ENCODE data around the gene NT5DC2.

NT5DC2 gene

DNA sequence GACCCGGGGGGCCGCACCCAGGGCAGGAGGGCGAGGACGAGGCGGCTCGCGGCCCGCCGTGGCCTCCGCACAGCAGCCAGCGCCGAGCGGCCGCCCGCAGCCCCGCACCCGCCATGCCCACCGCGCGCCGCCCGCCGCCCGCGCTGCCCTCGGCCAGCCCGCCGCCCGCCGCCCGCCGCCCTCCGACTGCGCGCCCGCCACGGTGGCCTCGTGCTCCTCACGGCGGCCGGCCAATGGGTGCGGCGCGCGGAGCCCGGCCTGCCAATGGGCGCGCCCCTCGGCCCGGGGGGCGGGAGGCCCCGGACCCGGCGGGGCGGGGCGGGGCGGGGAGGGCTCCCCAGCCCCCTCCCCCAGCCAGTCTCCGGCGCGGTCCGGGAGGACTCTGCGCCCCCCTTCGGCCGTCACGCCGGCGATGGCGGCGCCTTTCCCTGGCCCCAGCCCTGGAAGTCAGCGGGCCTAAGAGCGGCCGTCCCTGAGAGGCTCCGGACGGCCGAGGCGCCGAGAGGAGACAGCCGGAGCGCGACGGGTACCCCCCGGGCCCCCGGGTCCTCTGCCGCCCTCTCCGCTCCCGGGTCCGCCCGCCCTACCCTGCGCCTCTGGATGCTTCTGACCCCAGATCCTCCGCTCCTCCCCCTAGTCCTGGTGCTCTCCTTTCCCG is at the start of gene NT5DC2:
Gene NT5DC2 (minus strand): TSS at position 235 of the 658 bp plus-strand sequence. CDS start 120 bp downstream, at position 115.
- ATAC-seq (peak; percentile 56), DNase-seq (peak; percentile 81)

DNA sequence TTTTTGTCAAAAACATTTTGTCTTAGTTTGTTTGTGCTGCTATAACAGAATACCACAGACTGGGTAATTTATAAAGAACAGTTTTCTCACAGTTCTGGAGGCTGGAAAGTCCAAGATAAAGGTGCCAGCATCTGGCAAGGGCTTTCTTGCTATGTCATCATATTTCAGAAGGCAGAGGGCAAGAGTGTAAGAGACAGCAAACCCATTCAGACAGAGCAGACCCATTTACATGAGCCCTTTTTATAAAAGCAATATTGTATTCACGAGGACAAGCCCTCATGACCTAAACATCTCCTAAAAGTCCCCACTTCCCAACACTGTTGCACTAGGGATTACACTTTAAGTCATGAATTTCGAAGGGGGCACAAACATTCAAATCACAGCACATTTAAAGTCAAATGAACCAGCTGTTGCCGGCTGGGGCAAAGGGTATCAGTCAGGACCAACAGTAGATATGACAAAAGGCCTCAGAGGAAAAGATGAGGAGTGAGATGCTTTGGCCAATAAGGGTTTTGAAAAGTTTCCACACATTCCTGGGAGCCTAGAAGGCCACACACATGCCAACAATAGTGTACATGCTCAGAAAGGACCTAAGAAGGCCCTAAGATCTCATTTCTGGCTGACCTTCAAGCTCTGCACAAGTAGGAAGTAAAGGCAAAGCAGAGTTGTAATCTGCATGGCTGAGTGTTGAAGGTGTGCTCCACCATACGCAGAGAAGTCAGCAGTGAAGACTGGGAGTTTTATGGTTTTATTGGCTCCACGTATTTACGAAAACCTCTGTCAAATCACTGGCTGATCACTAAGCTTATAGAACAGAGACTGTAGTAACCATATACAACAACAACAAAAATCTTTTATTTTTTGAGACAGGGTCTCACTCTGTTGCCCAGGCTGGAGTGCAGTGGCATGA is 40.7 kb upstream of the NT5DC2 start:
- DNase-seq (no peak), ATAC-seq (no peak)

DNA sequence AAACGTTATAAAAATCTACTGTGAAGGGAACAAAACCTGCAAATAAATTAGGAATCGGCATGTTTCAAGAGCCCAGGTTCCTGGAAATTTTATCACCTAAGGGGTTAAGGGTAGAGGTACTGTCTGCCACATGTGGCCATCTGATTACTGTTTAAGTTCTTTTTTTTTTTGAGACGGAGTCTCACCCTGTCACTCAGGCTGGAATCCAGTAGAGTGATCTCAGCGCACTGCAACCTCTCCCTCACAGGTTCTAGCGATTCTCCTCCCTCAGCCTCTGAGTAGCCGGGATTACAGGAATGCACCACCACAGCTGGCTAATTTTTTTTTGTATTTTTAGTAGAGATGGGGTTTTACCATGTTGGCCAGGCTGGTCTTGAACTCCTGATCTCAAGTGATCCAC is 38.6 kb upstream of the NT5DC2 start:
- DNase-seq (no peak), ATAC-seq (no peak)

DNA sequence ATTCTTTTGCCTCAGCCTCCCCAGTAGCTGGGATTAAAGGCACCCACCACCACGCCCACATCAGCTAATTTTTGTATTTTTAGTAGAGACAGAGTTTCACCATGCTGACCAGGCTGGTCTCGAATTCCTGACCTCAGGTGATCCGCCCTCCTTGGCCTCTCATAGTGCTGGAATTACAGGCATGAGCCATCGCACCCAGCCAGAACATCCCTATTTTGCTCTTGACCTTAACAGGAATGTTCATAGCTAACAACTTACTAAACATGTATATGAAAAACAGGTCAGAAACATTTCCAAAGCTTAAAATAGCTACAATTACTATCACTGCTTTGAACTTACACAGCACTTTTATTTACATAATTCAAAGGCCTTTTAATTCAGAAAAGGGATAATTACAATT is 36.4 kb upstream of the NT5DC2 start:
- ATAC-seq (no peak), DNase-seq (no peak)

DNA sequence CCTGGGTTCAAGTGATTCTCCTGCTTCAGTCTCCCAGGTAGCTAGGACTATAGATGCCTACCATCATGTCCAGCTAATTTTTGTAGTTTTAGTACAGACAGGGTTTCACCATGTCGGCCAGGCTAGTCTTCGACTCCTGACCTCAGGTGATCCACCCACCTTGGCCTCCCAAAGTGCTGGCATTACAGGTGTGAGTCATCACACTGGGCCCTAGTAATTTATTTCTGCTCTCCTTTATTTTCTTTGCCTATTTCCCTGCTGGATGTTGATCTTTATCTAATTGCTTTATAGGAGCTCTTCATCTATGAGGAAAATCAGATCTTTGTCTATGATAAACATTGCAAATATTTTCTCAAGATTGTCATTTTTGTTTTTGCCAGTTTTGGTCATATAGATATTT is 34.4 kb upstream of the NT5DC2 start:
- DNase-seq (no peak), ATAC-seq (no peak)

DNA sequence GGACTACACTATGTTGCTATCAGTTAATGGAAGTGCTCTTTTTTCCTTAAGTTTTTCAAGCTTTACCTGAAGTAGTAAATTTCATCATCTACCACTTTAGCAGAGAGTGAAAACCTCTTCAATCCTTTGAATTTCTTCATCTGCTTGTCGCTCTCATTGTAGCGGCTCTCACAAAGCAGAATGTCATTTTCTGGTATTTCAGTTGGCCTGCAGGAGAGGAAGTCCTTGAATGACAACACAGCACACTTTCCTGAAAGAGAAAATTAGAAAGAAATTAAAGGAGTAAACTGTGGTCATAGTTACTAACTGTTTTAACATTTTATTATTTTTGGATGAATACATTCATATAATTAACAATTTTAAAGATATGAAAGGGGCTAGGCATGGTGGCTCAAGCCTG is 30.3 kb upstream of the NT5DC2 start:
- DNase-seq: no peak
- ATAC-seq: no peak

- DNase-seq: no peak
- ATAC-seq: no peak
Observed at GRCh38 chr3:52561028-52561747, 27.5 kb upstream of the NT5DC2 start.

GRCh38 chr3:52558436-52558835 is 24.8 kb upstream of the NT5DC2 start:
- ATAC-seq: no peak

DNA sequence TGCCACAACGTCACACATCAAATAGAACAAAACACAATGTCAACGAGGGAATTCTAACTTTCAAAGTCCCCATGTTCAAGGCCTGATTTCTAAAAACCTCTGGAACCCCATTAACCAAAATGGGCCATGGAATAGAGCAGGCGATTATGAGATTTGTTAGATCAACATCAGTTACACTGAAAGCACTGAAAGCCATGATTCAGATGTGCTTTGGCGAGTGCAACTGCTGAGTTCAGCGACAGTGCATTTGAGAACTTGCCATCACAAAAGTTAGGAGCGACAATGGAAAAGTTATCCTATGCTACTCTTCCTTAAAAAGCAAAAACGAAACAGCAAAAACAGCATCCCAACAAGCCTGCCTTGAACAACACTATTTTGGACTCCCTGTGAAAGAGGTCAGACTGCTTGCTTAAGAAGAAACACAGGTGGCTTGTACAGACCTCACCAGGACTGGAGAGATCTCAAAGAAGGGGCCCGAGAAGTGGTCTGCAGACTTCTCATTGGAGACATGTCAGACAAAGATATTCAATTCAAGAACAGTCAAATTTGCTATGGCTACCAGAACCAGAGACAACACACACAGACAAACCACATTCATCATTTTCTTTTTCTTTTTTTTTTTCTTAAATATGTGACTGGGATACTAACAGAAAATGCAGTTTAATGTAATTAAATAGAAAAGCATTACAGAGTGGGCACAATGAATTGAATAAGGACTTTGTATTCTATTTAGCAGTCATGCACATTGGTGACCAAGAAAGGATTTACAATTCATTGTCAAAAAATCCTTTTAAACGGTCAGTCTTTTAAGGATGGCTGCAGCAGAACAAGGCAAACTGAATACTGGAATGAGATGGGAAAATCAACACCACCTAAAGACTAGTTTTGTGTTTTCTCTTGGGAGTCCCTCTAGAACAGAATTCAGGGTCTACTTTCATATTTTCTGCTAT is 23.6 kb upstream of the NT5DC2 start:
- ATAC-seq: no peak
- no peak for DNase-seq

More at GRCh38 chr3:52558436-52558835, 24.8 kb upstream of the NT5DC2 start:
- no peak for DNase-seq

- ATAC-seq: no peak
- no peak for DNase-seq
Observed at GRCh38 chr3:52555056-52555455, 21.4 kb upstream of the NT5DC2 start.

DNA sequence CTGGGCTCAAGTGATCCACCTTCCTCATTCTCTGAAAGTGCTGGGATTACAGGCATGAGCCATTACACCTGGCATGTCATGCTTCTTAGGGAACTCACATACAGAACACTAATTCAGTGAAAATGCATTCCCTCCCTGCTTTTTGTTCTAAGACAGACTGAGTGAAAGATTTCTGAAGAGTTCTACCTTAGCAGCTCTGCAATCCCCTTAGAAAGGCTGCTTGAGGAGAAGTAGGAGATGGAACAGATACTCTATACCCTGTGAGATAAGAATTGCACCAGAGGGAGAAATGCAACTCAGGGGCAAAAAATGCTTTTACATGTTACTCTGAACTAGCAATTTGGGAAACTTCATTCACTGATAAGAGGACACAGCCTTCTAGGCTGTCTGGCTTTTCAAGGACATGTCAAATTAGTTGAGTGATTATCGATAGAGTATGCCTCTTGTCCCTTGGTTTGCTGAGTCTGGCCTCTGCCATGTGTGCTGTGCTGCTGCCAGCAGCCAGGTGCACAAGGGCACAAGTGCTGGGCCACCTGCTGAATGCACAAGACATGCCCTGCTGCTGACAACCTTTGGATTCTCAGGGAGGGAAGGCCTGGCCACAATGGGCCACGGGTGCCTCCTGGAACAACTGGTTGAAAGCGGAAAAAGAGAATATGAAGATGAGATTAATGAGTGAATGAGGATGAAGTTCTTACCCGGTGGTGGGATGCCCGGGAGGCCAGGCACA is 20.5 kb upstream of the NT5DC2 start:
- DNase-seq (no peak), ATAC-seq (no peak)

DNA sequence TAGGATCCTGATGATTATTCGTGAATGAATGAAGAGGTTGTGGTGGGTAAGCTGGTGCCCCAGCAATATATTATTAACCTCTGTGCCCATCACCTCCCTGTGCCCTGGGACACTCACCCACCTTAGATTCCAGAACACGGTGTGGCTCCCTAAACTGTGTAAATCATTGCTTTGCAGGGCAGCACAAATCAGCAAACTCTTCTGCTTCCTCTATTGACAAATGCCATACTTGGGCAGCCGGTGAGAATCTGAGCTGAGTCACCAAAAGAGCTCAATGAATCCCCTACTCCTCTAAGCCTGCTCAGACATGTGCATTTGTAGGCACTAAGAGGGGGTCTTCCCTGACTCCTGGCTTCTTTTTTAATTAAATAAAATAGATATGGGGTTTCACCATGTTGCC is 18.4 kb upstream of the NT5DC2 start:
- ATAC-seq: no peak
- DNase-seq: no peak

DNA sequence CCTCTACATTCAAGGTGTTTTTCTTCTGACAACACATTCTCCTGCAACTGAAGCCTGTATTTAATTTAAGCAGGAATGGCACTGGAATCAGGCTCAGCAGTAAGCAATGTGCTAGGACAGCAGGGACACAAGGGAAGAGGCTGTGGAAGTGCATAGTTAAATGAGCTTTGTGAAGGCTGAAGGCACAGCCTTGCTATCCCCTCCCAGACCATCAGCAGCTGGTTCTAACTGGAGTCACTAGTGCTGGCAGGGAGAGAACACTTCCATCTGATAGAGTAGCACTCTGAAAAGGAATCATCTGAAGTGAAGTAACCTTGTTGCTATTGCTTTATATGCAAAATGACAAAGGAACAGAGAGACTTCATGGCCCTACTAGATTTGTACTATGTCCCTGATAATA is 17.5 kb upstream of the NT5DC2 start:
- no peak for DNase-seq
- no peak for ATAC-seq

DNA sequence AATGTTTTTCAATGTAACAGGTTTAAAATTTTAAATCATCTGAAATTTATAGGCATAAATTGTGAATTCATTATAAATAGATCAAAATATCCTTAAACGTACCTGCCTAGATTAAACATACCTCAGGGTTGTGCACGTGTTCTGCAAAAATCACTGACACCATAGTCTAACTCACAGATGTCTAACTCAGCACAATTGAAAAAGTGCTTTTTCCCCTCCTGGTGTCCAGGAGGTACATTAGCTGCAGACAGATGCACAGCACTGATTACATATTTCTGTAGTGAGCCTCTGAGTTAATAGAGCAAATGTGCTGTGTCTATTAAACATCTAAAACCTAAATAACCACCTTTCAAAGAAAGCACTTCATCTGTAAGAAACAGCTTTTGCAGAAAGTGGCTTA is 13.5 kb upstream of the NT5DC2 start:
- ATAC-seq (no peak), DNase-seq (no peak)

DNA sequence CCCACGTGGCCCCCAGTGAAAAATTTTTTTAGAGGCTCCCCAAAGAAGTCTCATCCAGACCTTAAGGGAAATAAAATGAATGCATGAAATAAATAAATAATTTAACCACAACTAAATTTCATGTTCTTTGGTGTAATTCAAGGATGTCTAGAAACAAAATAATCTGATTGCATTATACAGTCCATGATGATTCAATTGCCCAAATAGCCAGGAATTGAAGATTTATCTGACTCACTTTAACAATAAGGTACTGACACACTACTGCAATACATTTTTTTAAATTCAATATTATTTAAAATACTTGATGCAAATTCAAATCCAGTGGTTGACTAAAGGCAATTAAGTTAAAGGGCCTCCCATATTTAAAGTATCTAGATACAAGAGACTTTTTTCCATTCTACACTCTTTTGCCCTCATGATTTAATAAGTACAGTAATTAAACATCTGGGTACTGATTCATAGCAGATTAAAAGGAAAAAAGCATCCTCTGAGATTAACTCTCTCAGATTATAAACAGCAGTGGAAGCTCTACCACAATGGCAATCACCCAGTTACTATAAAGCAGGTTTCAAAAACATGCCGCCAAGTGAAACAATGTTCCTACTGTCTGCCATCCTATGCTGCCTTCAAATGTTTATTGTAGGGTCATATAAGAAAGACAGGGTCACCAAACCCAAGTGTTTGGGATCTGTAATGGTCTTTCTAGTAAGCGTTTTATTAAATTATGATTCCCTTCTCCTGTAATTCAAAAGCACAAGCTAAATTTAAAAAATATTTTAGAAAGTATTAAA is 12.6 kb upstream of the NT5DC2 start:
- DNase-seq: no peak
- ATAC-seq: no peak

DNA sequence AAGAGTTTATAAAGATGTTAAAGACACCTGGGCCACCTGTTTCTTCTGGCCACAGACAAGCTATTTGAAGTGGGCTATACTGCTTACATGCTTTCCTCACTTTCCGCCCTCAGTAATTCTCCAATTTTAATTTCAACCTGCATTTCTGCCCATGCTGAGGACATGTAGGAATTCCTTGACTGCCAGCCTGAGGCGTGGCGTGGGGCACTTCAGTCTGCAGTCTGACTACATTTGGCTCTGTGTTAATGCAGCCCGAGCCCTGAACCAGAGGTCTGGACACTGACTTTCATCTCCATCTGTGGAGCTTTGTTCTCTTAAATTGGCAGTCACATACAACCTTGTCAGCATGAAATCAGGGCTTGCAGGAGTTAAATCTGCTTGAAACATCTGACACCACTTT is 11.3 kb upstream of the NT5DC2 start:
- no peak for ATAC-seq
- DNase-seq: no peak

DNA sequence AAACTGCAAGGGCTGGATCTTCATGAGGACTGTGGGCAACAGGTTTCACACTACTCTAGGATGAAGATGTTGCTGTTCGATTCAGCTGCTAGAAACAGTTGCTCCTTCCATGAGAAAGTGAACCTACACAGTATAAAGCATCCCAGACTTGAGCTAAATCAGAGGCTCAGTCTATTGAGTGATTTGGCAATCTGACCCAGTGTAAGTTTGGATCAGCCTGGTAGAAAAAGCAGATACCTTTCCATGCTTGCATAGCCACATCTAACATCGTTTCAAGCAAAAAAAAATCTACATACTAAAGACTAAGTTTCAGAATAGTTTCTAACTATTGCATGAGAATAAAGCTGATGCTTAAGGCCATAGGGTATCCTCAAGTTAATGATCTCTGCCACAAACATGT is 7.4 kb upstream of the NT5DC2 start:
- DNase-seq: no peak
- no peak for ATAC-seq

DNA sequence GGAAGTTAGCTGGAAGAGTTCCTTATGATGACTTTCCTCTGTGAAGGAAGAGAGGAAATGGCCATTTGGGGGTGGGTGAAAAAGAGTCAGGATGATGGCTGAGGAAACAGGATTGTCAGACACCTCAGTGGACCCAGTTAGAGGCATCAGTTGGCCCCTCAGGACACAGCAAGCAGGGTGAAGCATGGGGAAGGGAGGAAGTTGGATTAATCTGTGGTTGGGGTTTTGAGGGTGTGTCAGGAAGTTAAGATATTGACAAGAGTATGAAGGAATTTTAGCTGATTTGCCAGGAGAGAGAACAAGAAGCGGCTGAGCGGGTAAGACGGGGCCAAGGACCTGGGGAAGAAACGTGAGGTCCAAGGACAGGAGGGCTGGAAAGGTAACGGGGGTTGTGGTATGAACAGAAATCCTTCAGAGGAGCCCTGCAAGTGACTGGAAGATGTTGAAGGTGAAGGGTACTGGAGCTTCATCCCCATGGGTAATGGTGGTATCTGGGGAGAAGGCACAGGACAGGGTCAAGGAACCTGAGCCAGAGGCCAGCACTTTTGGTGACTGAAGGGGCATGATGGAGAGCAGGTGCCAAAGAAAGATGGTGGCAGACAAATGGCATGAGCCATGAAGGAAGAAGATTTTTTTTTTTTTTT is 5.5 kb upstream of the NT5DC2 start:
- no peak for ATAC-seq

DNA sequence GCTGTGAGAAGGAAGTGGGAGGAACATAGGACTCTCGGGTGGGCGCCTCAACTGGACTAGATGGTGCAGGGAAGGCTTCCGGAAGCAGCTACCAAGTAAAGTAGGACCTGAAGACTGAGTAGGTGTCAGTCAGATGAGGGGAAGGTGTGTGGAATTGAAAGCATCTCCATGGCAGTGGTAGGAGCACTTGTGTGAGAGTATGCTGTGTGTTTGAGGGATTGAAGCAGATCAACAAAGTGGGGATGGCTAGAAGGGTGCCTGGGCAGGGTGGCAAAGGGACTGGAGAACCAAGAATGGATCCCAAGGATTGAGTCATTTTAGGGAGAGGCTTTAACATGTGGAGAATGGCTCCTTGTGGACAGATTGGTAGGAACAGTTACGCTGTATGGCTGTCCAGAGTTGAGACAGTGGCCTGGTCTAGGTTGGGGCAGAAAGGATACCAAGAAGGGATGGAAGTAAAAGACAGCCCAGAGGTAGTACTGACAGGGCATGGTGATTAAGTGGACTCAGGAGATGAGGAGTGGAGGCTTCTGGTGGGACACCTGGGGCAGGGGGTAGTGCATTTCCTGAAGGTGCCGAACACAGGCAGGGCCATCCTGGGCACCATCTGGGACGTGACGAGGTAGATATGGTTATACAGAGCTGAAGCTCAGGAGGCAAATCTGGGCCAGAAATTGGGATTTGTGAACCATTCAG is 4.2 kb upstream of the NT5DC2 start:
- ATAC-seq: no peak
- DNase-seq: no peak

More for the DNA sequence above, 5.5 kb upstream of the NT5DC2 start:
- DNase-seq: no peak

Data from stimulated activated naive CD8-positive, alpha-beta T cell treated with anti-CD3 and anti-CD28 coated beads, Interleukin-15, Interleukin-2, amounts not matched to agents 100 U/mL and 50 U/mL, for 24 hours (primary cell).